K562 (cell line): ENCODE results near the gene THOC5. TPM values are rescaled to one million over a fixed set of nuclear protein-coding genes. Genes with fewer than 3 reads are reported as not detected.

Experiments used
- ASH1L ChIP-seq: fragments of 450-650 bp; IDR thresholded peaks from 2 replicates; pipeline ENCODE4 v1.6.1; 2018; ENCODE audit warnings: borderline replicate concordance, mild to moderate bottlenecking, low read depth; ENCODE audit not compliant: partially characterized antibody
- ATF1 ChIP-seq, 2 experiments: fragments of 450-650 bp in 1 of 2; IDR thresholded peaks; 2 replicates each; pipeline ENCODE4 v1.6.1; 2016; ENCODE audit warnings: missing compliant biosample characterization in 1 of 2, missing genetic modification characterization in 1 of 2
- CEBPB ChIP-seq: fragments of 450-650 bp; IDR thresholded peaks from 2 replicates; pipeline ENCODE4 v1.6.1; 2016; ENCODE audit warnings: missing genetic modification characterization, missing compliant biosample characterization
- COPS2 ChIP-seq: fragments of 450-650 bp; conservative IDR thresholded peaks from 2 replicates; pipeline ENCODE4 v1.6.1; 2016; ENCODE audit warnings: mild to moderate bottlenecking, moderate library complexity
- CREB1 ChIP-seq, 2 experiments: sonication (generic) in 1 of 2; formaldehyde crosslinking in 1 of 2; IDR thresholded peaks; 2 replicates each; pipeline versions ENCODE4 v1.6.1 to v1.8.0; 2012 to 2022; ENCODE audit warnings: inconsistent platforms in 1 of 2, mild to moderate bottlenecking in 1 of 2, missing genetic modification reagents in 1 of 2, moderate library complexity in 1 of 2
- CREM ChIP-seq: IDR thresholded peaks from 2 replicates; pipeline ENCODE4 v1.6.1; 2014; ENCODE audit warnings: antibody characterized with exemption, low read depth
- EGR1 ChIP-seq: fragments of 450-650 bp; conservative IDR thresholded peaks from 2 replicates; pipeline ENCODE4 v1.6.1; 2017; ENCODE audit warnings: mild to moderate bottlenecking
- FOXA3 ChIP-seq, 2 experiments: fragments of 450-650 bp in 1 of 2; sonication (generic) in 1 of 2; formaldehyde crosslinking; IDR thresholded peaks in 1 of 2; conservative IDR thresholded peaks in 1 of 2; 2 replicates each; pipeline versions ENCODE4 v1.4.0 to v1.8.0; 2020 to 2022; ENCODE audit warnings: mild to moderate bottlenecking in 2 of 2, missing genetic modification reagents in 1 of 2
- GTF2E2 ChIP-seq: fragments of 200-800 bp; sonication (Bioruptor generic); IDR thresholded peaks from 2 replicates; pipeline ENCODE4 v1.6.1; 2016; ENCODE audit warnings: missing genetic modification characterization, missing compliant biosample characterization
- MAFK ChIP-seq: IDR thresholded peaks from 2 replicates; pipeline ENCODE4 v1.6.1; 2011; ENCODE audit warnings: low read length, improper control_type of control experiment
- MBD2 ChIP-seq: sonication (generic); IDR thresholded peaks from 2 replicates; pipeline ENCODE4 v1.6.1; 2016; ENCODE audit warnings: low read depth, borderline replicate concordance
- NBN ChIP-seq: fragments of 450-650 bp; IDR thresholded peaks from 2 replicates; pipeline ENCODE4 v1.6.1; 2016; ENCODE audit warnings: low read depth, mild to moderate bottlenecking
- NCOA1 ChIP-seq: fragments of 450-650 bp; IDR thresholded peaks from 2 replicates; pipeline ENCODE4 v1.6.1; 2016; ENCODE audit warnings: low read depth
- PCBP2 ChIP-seq: fragments of 200-400 bp; formaldehyde crosslinking; IDR thresholded peaks from 2 replicates; pipeline ENCODE4 v1.6.1; 2018; ENCODE audit warnings: low read length, low read depth, mild to moderate bottlenecking, moderate library complexity; ENCODE audit not compliant: poor library complexity, severe bottlenecking
- POLR2H ChIP-seq: IDR thresholded peaks from 2 replicates; pipeline ENCODE4 v1.6.1; 2016; ENCODE audit warnings: missing genetic modification characterization, low read depth, mild to moderate bottlenecking, control low read depth, missing compliant biosample characterization, moderate library complexity
- RBFOX2 ChIP-seq: fragments of 200-400 bp; formaldehyde crosslinking; IDR thresholded peaks from 2 replicates; pipeline ENCODE4 v1.6.1; 2017; ENCODE audit warnings: low read depth, mild to moderate bottlenecking, low read length, moderate library complexity
- RCOR1 ChIP-seq, 2 experiments: IDR thresholded peaks; 2 replicates each; pipeline ENCODE4 v1.6.1; 2012; ENCODE audit warnings: low read depth in 2 of 2, low read length in 2 of 2, borderline replicate concordance in 1 of 2, improper control_type of control experiment in 1 of 2
- SMAD4 ChIP-seq: fragments of 250-450 bp; sonication (Bioruptor Pico); conservative IDR thresholded peaks from 2 replicates; pipeline ENCODE4 v1.8.0; 2021; ENCODE audit warnings: inconsistent platforms, mild to moderate bottlenecking, moderate library complexity
- SRSF3 ChIP-seq: fragments of 200-400 bp; formaldehyde crosslinking; IDR thresholded peaks from 2 replicates; pipeline ENCODE4 v1.6.1; 2016; ENCODE audit warnings: mild to moderate bottlenecking, low read length, moderate library complexity; ENCODE audit not compliant: insufficient read depth
- STAG1 ChIP-seq: sonication (generic); formaldehyde crosslinking; IDR thresholded peaks from 2 replicates; pipeline ENCODE4 v1.5.0; 2020; ENCODE audit warnings: missing genetic modification reagents, borderline replicate concordance
- ZNF146 ChIP-seq: IDR thresholded peaks from one replicate; pipeline ENCODE4 v1.6.1; 2018; ENCODE audit warnings: missing compliant biosample characterization; ENCODE audit not compliant: unreplicated experiment
- ZNF212 ChIP-seq: fragments of 450-650 bp; formaldehyde crosslinking; IDR thresholded peaks from 2 replicates; pipeline ENCODE4 v1.4.0; 2020; ENCODE audit warnings: mild to moderate bottlenecking
- ZNF23 ChIP-seq: fragments of 250-450 bp; sonication (Bioruptor Pico); IDR thresholded peaks from 2 replicates; pipeline ENCODE4 v1.4.0; 2020; ENCODE audit warnings: mild to moderate bottlenecking
- ZNF311 ChIP-seq: fragments of 250-450 bp; sonication (Bioruptor Pico); IDR thresholded peaks from 2 replicates; pipeline ENCODE4 v1.4.0; 2020; ENCODE audit warnings: mild to moderate bottlenecking, moderate library complexity
- polyA plus RNA-seq, 8 experiments: library from polyadenylated mRNA; depleted of rRNA in 4 of 8; stranded (reverse) in 5 of 8; unstranded in 3 of 8; fragments of >200 nt; fragmentation: Nextera tagmentation in 2 of 8; fragmentation: Illumina TruSeq in 1 of 8; extraction: Ambion mirVana in 2 of 8; extraction: Trizol in 1 of 8; gene quantifications; 2 replicates each; pipeline versions ENCODE4 v1.2.1 to v1.2.3, GENCODE V29; 2011 to 2014; ENCODE audit warnings: inconsistent platforms in 1 of 8, missing spikeins in 1 of 8
- total RNA-seq, 7 experiments: library from RNA; depleted of rRNA in 6 of 7; stranded (reverse); fragments of >200 nt in 6 of 7; fragmentation: Illumina TruSeq in 2 of 7; extraction: Trizol in 2 of 7; gene quantifications; 2 replicates each; pipeline versions ENCODE4 v1.2.1 to v1.2.3, GENCODE V29; 2011 to 2021; ENCODE audit warnings: low replicate concordance in 1 of 7
- TF ChIP-seq, protein P1 (sequence below), 3 experiments: IDR thresholded peaks in 2 of 3; conservative IDR thresholded peaks in 1 of 3; 2 replicates each; pipeline ENCODE4 v1.5.1; 2011 to 2012; ENCODE audit warnings: low read length in 3 of 3, mild to moderate bottlenecking in 3 of 3, control low read depth in 2 of 3, improper control_type of control experiment in 1 of 3, inconsistent platforms in 1 of 3, low read depth in 1 of 3, mixed read lengths in 1 of 3, moderate library complexity in 1 of 3; ENCODE audit not compliant: insufficient read depth in 2 of 3
- TF ChIP-seq, protein P2 (sequence below): fragments of 250-450 bp; sonication (Bioruptor Pico); IDR thresholded peaks from 2 replicates; pipeline ENCODE4 v1.5.0; 2021

Gene THOC5
- total and polyA plus RNA-seq, 9 of the 15 experiments (the other 6 are each of a cell fraction or from before 2014, with no cell fraction given): 45.3 to 96.5 (median 51.4) TPM

- peak; percentile 25; the same call in 1 of the 2 replicates for TF ChIP-seq STAG1 (CRISPR knock-in tag)
- TF ChIP-seq ZNF146 (CRISPR knock-in tag): no peak
- TF ChIP-seq ASH1L: no peak
- TF ChIP-seq MAFK: no peak
- TF ChIP-seq, protein P1, sequence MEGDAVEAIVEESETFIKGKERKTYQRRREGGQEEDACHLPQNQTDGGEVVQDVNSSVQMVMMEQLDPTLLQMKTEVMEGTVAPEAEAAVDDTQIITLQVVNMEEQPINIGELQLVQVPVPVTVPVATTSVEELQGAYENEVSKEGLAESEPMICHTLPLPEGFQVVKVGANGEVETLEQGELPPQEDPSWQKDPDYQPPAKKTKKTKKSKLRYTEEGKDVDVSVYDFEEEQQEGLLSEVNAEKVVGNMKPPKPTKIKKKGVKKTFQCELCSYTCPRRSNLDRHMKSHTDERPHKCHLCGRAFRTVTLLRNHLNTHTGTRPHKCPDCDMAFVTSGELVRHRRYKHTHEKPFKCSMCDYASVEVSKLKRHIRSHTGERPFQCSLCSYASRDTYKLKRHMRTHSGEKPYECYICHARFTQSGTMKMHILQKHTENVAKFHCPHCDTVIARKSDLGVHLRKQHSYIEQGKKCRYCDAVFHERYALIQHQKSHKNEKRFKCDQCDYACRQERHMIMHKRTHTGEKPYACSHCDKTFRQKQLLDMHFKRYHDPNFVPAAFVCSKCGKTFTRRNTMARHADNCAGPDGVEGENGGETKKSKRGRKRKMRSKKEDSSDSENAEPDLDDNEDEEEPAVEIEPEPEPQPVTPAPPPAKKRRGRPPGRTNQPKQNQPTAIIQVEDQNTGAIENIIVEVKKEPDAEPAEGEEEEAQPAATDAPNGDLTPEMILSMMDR (IDR thresholded peaks at IDR 0.05 in 2 of 3, conservative IDR thresholded peaks at IDR 0.05 in 1 of 3; ENCODE audit: insufficient read depth in 2 of 3, low read depth in 1 of 3, low read length in 3 of 3): peak; percentile 84 to 86 (median 85)
- TF ChIP-seq RBFOX2: 0 out of 2 replicates have a peak, but pooled peaks have one; percentile 27
- TF ChIP-seq CREB1 (IDR thresholded peaks at IDR 0.05): peak; percentile 84
- TF ChIP-seq CREB1 (CRISPR knock-in tag; IDR thresholded peaks at IDR 0.05): peak; percentile 86
- TF ChIP-seq ZNF212: no peak
- TF ChIP-seq GTF2E2 (tag): no peak
- no peak for TF ChIP-seq EGR1
- 0 out of 2 replicates have a peak, but pooled peaks have one; percentile 35 for TF ChIP-seq SMAD4 (CRISPR knock-in tag)
- no peak for TF ChIP-seq COPS2
- TF ChIP-seq MBD2: no peak
- no peak for TF ChIP-seq NBN
- TF ChIP-seq RCOR1 (IDR thresholded peaks at IDR 0.05; ENCODE audit: borderline replicate concordance in 1 of 2, low read depth in 2 of 2, low read length in 2 of 2): peak in 1 of 2 experiments; percentile 37; a peak in 1 of 4 replicates
- TF ChIP-seq CEBPB (tag): no peak
- peak; percentile 96 for TF ChIP-seq CREM
- no peak for TF ChIP-seq FOXA3 (CRISPR knock-in tag; conservative IDR thresholded peaks at IDR 0.05 in 1 of 2, IDR thresholded peaks at IDR 0.05 in 1 of 2)
- TF ChIP-seq, protein P2, sequence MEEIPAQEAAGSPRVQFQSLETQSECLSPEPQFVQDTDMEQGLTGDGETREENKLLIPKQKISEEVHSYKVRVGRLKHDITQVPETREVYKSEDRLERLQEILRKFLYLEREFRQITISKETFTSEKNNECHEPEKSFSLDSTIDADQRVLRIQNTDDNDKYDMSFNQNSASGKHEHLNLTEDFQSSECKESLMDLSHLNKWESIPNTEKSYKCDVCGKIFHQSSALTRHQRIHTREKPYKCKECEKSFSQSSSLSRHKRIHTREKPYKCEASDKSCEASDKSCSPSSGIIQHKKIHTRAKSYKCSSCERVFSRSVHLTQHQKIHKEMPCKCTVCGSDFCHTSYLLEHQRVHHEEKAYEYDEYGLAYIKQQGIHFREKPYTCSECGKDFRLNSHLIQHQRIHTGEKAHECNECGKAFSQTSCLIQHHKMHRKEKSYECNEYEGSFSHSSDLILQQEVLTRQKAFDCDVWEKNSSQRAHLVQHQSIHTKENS: no peak
- no peak for TF ChIP-seq NCOA1
- TF ChIP-seq ZNF23 (CRISPR knock-in tag): no peak
- TF ChIP-seq POLR2H (tag): no peak
- TF ChIP-seq ATF1 (CRISPR knock-in tag; IDR thresholded peaks at IDR 0.05): peak; percentile 73
- TF ChIP-seq ATF1 (tag; IDR thresholded peaks at IDR 0.05): peak; percentile 89
- TF ChIP-seq PCBP2: no peak
- TF ChIP-seq SRSF3: no peak
- TF ChIP-seq ZNF311 (CRISPR knock-in tag): no peak
Measured at GRCh38 chr22:29470159-29470855, 83.2 kb downstream of the THOC5 start (continued).
